Measurements from ENCODE around the gene UVRAG. TPM values are rescaled to one million over a fixed set of nuclear protein-coding genes. Genes with fewer than 3 reads are reported as not detected.

The UVRAG gene
- total and polyA plus RNA-seq, 2 of the 13 experiments (the other 11 are each of a cell fraction or from before 2014, with no cell fraction given): 9.7 to 17.3 TPM

- intact Hi-C loops (cut with micrococcal nuclease; ENCODE audit: unreplicated experiment) (no loop called here), in situ Hi-C loops (cut with HindIII; ENCODE audit: extremely low pct_ligation_motif_present, low pct_unique_long_range_greater_than_20kb) (no loop called here)
- H3K9ac ChIP-seq (ENCODE audit: insufficient read depth, low read depth, low read length): no peak overlapping the region
- FAIRE-seq (no peak), ATAC-seq (no peak), DNase-seq (ENCODE audit: low spot score) (no peak)
- no peak overlapping the region for H2AFZ ChIP-seq (ENCODE audit: low read length)
- H3K9me3 ChIP-seq (ENCODE audit: low read length): no peaks in the 10 kb centered on the region
- H3K4me2 ChIP-seq (ENCODE audit: low read depth, low read length): no peak overlapping the region
- 84% methylated on average over 5 of the region's 6 CpGs for WGBS (ENCODE audit: low lambda C conversion rate)
- no TSS peak for BruUV-seq (replicated peaks)
- ChIA-PET POLR2A (interaction anchor here (3.3 to 4.1 kb wide), 2 partner anchors 13 to 50 kb away, joined by 20 to 62 read pairs; no protein-coding TSS in a partner anchor), CTCF (ENCODE audit: low intra/inter-chr PET ratio, low total read pairs) (no interaction called here)
- H3K4me3 ChIP-seq (replicated peaks in 1 of 3; ENCODE audit: insufficient read depth in 1 of 3, low read depth in 2 of 3, low read length in 3 of 3): no peak overlapping the region
- no peak overlapping the region for H3K27ac ChIP-seq (ENCODE audit: extremely low read length, insufficient read depth, low read length)
- H3K27me3 ChIP-seq (ENCODE audit: control insufficient read depth in 1 of 2, insufficient read depth in 2 of 2, low read length in 2 of 2): no peaks in the 10 kb centered on the region
- peaks cover 51% of the 10 kb centered on the region for H3K4me1 ChIP-seq (ENCODE audit: insufficient read depth, low read length)
- TF ChIP-seq NONO (IDR thresholded peaks at IDR 0.05): no peak
- TF ChIP-seq NONO (CRISPR knock-in tag; conservative IDR thresholded peaks at IDR 0.05): no peak
- TF ChIP-seq EED (CRISPR knock-in tag; IDR thresholded peaks at IDR 0.05): no peak
- TF ChIP-seq ZBTB25 (CRISPR knock-in tag; IDR thresholded peaks at IDR 0.05): no peak
- no peak for TF ChIP-seq POLR2A (IDR thresholded peaks at IDR 0.05; ENCODE audit: insufficient read depth in 1 of 2, low read depth in 2 of 2, low read length in 2 of 2)
- no peak for TF ChIP-seq E2F5 (CRISPR knock-in tag; conservative IDR thresholded peaks at IDR 0.05)
- TF ChIP-seq BRCA1 (CRISPR knock-in tag; IDR thresholded peaks at IDR 0.05): no peak
- TF ChIP-seq DNMT1 (CRISPR knock-in tag; IDR thresholded peaks at IDR 0.05): no peak
- no peak for TF ChIP-seq GFI1 (CRISPR knock-in tag; IDR thresholded peaks at IDR 0.05; ENCODE audit: borderline replicate concordance)
- TF ChIP-seq FOXM1 (CRISPR knock-in tag; IDR thresholded peaks at IDR 0.05): no peak
- TF ChIP-seq ZNF34 (CRISPR knock-in tag; IDR thresholded peaks at IDR 0.05; ENCODE audit: borderline replicate concordance): no peak
- TF ChIP-seq ZNF20 (CRISPR knock-in tag; IDR thresholded peaks at IDR 0.05): no peak
- no peak for TF ChIP-seq WIZ (CRISPR knock-in tag; IDR thresholded peaks at IDR 0.05)
- no peak for TF ChIP-seq CHD2 (IDR thresholded peaks at IDR 0.05; ENCODE audit: low read depth, low read length)
- no peak for TF ChIP-seq TMF1 (CRISPR knock-in tag; IDR thresholded peaks at IDR 0.05; ENCODE audit: low read depth)
- no peak for TF ChIP-seq GZF1 (CRISPR knock-in tag; IDR thresholded peaks at IDR 0.05)
- H3K36me3 ChIP-seq (replicated peaks in 1 of 2; ENCODE audit: control insufficient read depth in 1 of 2, insufficient read depth in 2 of 2, low read length in 2 of 2): peaks cover 0 to 14% of the 10 kb centered on the region in 2 experiments; a peak in 2 of 5 replicates
- peaks cover 35% of the 10 kb centered on the region for H3K79me2 ChIP-seq (ENCODE audit: insufficient read depth, low read length)
- H4K20me1 ChIP-seq (ENCODE audit: insufficient read depth, low read length): no peaks in the 10 kb centered on the region
Observed at GRCh38 chr11:75771646-75772410, 43.2 kb upstream of the UVRAG start.

Measured in HepG2 (cell line).